ENCODE results near the gene CLCNKA. TPM values are rescaled to one million over a fixed set of nuclear protein-coding genes. Genes with fewer than 3 reads are reported as not detected.
"Not testable (repeated sequence)": the region's sequence is repeated elsewhere in the genome, so short reads cannot be mapped to it uniquely, and the experiment has no call there.

CLCNKA gene
- total RNA-seq, 1 donor from 2014 or later, result 0.65 TPM

DNA sequence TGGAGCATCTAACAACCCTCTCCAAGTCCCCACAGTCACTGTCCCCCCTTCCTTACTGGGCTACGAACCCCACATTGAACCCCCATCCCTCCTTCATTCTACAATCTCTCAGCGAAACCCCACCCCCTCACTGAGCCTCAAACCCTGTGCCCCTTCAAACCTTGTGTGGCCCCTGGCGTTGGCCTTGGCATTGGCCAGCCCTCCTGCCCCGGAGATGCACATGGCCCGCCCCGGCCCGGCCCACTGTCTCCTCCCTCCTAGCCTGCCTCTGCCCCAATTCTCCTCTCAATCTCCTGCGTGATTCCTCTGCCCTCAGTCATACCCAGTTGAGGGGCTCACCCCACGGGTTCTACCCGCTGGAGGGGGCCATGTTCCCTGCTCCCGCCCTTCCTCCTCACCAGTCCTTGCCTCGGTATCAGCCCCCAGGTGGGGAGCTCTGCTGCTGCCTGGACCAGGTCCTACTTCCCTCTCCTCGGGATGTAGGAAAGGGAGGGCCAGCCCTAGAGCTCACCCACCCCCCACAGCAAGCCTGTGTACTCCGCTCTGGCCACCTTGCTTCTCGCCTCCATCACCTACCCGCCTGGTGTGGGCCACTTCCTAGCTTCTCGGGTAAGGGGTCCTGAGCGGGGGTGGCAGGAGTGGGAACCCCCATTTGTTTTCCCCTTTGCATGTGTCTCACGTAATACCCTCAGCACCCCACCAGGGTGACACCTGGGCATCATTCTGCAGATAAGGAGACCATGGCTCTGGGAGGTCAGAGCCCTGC lies 6.6 kb downstream of the CLCNKA start:
- H3K9me3 ChIP-seq, result no peaks in the 10 kb centered on the region
- intact Hi-C loops (cut with DNase I), result no loop called here
- TF ChIP-seq, protein P1, sequence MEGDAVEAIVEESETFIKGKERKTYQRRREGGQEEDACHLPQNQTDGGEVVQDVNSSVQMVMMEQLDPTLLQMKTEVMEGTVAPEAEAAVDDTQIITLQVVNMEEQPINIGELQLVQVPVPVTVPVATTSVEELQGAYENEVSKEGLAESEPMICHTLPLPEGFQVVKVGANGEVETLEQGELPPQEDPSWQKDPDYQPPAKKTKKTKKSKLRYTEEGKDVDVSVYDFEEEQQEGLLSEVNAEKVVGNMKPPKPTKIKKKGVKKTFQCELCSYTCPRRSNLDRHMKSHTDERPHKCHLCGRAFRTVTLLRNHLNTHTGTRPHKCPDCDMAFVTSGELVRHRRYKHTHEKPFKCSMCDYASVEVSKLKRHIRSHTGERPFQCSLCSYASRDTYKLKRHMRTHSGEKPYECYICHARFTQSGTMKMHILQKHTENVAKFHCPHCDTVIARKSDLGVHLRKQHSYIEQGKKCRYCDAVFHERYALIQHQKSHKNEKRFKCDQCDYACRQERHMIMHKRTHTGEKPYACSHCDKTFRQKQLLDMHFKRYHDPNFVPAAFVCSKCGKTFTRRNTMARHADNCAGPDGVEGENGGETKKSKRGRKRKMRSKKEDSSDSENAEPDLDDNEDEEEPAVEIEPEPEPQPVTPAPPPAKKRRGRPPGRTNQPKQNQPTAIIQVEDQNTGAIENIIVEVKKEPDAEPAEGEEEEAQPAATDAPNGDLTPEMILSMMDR (IDR thresholded peaks at IDR 0.05), result no peak
- H3K4me3 ChIP-seq, result no peak overlapping the region
- H3K4me1 ChIP-seq, result peaks cover 7% of the 10 kb centered on the region
- H3K36me3 ChIP-seq, result no peaks in the 10 kb centered on the region
- no peak overlapping the region for H3K27ac ChIP-seq
- H3K27me3 ChIP-seq (ENCODE audit: low read depth), result peaks cover 25% of the 10 kb centered on the region
- DNase-seq, result no peak
- ATAC-seq, result no peak

DNA sequence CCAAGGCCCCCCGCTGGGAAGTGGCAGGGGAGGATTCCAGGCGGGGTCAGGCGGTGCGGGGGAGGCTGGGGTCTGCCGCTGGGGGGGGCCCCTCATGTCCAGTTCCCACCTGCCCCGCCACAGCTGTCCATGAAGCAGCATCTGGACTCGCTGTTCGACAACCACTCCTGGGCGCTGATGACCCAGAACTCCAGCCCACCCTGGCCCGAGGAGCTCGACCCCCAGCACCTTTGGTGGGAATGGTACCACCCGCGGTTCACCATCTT lies 7.1 kb downstream of the CLCNKA start:
- ATAC-seq; intact Hi-C loops (cut with DNase I); DNase-seq; H3K4me3 ChIP-seq; H3K4me1 ChIP-seq; H3K36me3 ChIP-seq; H3K27ac ChIP-seq; H3K9me3 ChIP-seq: not testable (repeated sequence)
- peaks cover 25% of the 10 kb centered on the region for H3K27me3 ChIP-seq (ENCODE audit: low read depth)

DNA sequence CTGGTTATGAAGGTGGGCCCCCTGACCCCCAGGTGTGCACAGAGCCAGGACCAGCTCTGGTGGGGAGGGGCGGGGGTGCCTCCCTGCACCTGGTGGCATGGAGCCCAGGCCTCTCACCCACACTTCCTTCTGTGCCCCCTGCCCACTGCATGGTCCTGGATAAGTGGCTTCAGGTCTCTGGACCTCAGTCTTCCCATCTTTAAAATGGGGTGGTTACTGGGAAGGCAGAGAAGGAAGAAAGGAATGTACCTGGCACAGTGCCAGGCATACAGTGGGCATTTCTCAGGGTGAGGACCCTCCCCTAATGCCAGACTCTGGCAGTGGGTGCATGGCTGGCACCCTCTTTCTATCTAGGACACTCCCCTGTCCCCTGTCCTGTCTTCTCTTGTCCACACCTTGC lies 7.5 kb downstream of the CLCNKA start:
- intact Hi-C loops (cut with DNase I), result no loop called here
- H3K27ac ChIP-seq, result no peak overlapping the region

DNA sequence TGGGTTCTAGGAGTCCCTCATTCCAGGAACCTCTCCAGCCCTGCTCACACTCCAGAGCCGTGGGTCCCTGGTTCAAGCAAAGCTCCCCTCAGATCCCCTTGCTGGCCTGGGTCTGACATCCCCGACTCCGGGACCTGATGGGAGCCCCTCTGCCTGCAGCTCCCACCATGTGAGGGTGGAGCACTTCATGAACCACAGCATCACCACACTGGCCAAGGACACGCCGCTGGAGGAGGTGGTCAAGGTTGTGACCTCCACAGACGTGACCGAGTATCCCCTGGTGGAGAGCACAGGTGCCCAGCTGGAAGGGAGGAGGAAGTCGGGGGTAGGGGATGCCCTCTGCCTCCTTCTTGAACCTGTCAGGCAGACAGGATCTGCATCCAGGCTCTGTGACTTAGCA lies 9.7 kb downstream of the CLCNKA start:
- peaks cover 7% of the 10 kb centered on the region for H3K4me1 ChIP-seq
- ATAC-seq (no peak), DNase-seq (no peak)
- no peaks in the 10 kb centered on the region for H3K36me3 ChIP-seq
- peaks cover 25% of the 10 kb centered on the region for H3K27me3 ChIP-seq (ENCODE audit: low read depth)
- no peak overlapping the region for H3K27ac ChIP-seq
- no peak overlapping the region for H3K4me3 ChIP-seq
- intact Hi-C loops (cut with DNase I), result no loop called here
- H3K9me3 ChIP-seq, result no peaks in the 10 kb centered on the region
- TF ChIP-seq, protein P1 (IDR thresholded peaks at IDR 0.05), result no peak

More for the DNA sequence above, 7.5 kb downstream of the CLCNKA start:
- DNase-seq, result no peak
- peaks cover 7% of the 10 kb centered on the region for H3K4me1 ChIP-seq
- H3K36me3 ChIP-seq, result no peaks in the 10 kb centered on the region
- H3K27me3 ChIP-seq (ENCODE audit: low read depth), result peaks cover 25% of the 10 kb centered on the region
- ATAC-seq, result no peak
- TF ChIP-seq, protein P1 (IDR thresholded peaks at IDR 0.05), result no peak
- H3K9me3 ChIP-seq, result no peaks in the 10 kb centered on the region
- H3K4me3 ChIP-seq, result no peak overlapping the region

DNA sequence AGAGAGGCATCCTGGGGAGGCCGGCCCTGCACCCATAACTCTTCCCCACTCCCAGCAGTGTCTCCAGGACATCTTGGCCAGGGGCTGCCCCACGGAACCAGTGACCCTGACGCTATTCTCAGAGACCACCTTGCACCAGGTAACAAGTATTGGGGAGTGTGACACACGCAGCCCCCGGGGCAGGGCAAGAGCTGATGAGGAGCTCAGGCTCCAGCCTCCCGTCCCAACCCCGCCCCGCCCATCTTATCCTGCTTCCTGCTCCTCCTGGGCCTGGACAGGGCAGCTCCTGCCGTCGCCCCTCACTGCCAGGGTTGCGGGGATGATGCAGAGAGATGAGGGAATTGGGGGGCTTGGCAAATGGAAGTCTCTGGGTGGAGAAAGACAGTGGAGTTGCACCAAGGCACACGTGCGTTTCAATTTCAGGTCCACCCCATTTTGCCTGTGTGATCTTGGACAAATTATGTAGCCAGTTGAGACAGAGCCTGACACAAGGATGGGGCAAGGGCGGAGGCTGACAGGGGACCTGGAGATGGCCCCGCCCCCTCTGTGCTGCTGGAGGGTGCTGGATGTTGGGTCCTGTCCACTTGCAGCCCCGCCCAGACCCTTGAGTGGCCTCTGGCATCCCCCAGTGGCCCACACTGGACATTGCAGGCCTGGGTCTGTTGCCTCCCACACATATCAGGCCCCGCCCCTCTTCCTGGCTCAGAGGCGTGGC lies 10.7 kb downstream of the CLCNKA start:
- H3K4me1 ChIP-seq, result no peaks in the 10 kb centered on the region
- intact Hi-C loops (cut with DNase I), result no loop called here
- peaks cover 18% of the 10 kb centered on the region for H3K27me3 ChIP-seq (ENCODE audit: low read depth)
- peak; percentile 93 to 95 for ATAC-seq
- H3K9me3 ChIP-seq, result no peaks in the 10 kb centered on the region
- DNase-seq, result peak; percentile 87
- TF ChIP-seq, protein P1 (IDR thresholded peaks at IDR 0.05), result peak; percentile 90
- H3K36me3 ChIP-seq, result no peaks in the 10 kb centered on the region
- no peak overlapping the region for H3K4me3 ChIP-seq
- H3K27ac ChIP-seq, result no peak overlapping the region

DNA sequence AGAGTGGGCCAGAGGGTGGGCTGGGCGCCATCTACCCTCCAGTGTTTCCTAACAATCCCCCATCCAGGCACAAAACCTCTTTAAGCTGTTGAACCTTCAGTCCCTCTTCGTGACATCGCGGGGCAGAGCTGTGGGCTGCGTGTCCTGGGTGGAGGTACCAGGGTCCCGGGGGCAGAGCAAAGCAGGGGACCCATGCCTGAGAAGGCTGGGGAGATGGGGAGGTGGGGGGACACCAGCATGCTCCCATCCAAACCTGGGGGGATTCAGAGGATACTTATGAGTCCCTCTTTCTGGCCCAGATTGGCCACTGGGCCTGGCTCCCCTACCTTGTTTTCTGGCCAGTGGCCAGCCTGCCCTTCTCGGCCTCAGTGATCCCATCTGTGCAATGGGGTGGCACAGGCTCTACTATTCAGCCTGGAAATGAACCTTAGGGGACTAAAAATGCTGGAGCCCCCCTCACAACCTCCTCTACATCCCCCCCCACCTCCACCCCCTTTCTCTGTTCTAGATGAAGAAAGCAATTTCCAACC lies 11.3 kb downstream of the CLCNKA start:
- H3K4me1 ChIP-seq; H3K9me3 ChIP-seq; intact Hi-C loops (cut with DNase I): not testable (repeated sequence)

DNA sequence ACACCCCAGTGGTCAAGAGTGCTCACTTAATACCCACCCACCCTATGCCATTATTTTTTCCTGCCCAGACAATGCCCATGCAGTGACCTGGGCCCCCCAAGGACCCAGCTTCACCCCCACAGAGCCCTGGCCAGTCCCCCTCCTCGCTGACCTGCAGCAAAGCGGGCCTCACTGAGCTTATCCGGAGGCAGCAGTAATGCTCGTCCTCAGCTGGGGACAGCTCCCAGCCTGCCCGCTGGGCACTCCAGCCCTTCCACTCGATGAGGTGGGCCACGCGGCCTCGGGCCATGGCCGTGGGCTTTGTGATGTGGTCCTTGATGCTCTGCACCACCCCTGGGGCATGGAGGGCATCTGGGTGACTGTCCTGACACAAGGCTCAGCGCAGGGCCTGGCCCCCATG lies 14.6 kb downstream of the CLCNKA start:
- H3K27me3 ChIP-seq (ENCODE audit: low read depth); ATAC-seq; H3K4me3 ChIP-seq; H3K36me3 ChIP-seq; H3K9me3 ChIP-seq; intact Hi-C loops (cut with DNase I); H3K27ac ChIP-seq; DNase-seq; H3K4me1 ChIP-seq: not testable (repeated sequence)

More for the DNA sequence above, 11.3 kb downstream of the CLCNKA start:
- not testable (repeated sequence) for DNase-seq, ATAC-seq, H3K4me3 ChIP-seq, H3K36me3 ChIP-seq, H3K27ac ChIP-seq
- peaks cover 14% of the 10 kb centered on the region for H3K27me3 ChIP-seq (ENCODE audit: low read depth)
